OCI-LY7 (cell line): ENCODE data around the gene CRYL1. TPM values are rescaled to one million over a fixed set of nuclear protein-coding genes. Genes with fewer than 3 reads are reported as not detected.

Source experiments
- BruUV-seq: library from RNA; stranded (reverse); fragments of 400-500 nt; replicated peaks from 2 replicates; lab custom pipeline; 2021; lab: Mats Ljungman, UMichigan
- CTCF ChIA-PET: fragments of 300-600 bp; sonication (Branson Sonifier 250); formaldehyde crosslinking; loops from one replicate; lab custom pipeline; 2022; ENCODE audit warnings: antibody characterized with exemption; ENCODE audit not compliant: unreplicated experiment; lab: Charles Lee
- POLR2A ChIA-PET: fragments of 300-600 bp; sonication (Branson Sonifier 250); formaldehyde crosslinking; loops from one replicate; lab custom pipeline; 2022; ENCODE audit warnings: antibody characterized with exemption; lab: Charles Lee
- DNase-seq: peaks from one replicate; pipeline ENCODE4 v3.0.0-alpha.2; 2015; ENCODE audit warnings: low spot score
- H2AFZ ChIP-seq: fragments of 200-600 bp; sonication (generic), shearing (Covaris generic); 2 replicates; pipeline ENCODE4 v1.6.1; 2014; ENCODE audit warnings: mild to moderate bottlenecking, antibody characterized with exemption, low read length, moderate library complexity
- H3K27ac ChIP-seq: fragments of 200-600 bp; sonication (generic); 2 replicates; pipeline ENCODE4 v1.5.1; 2014; ENCODE audit warnings: mixed run types, low read depth, mild to moderate bottlenecking, moderate library complexity, low read length, inconsistent platforms; ENCODE audit not compliant: poor library complexity, severe bottlenecking
- H3K36me3 ChIP-seq: fragments of 200-600 bp; sonication (generic); 2 replicates; pipeline ENCODE4 v1.6.1; 2014; ENCODE audit warnings: mild to moderate bottlenecking, antibody characterized with exemption, low read length, moderate library complexity, mixed read lengths; ENCODE audit not compliant: insufficient read depth
- H3K4me1 ChIP-seq: fragments of 200-600 bp; sonication (generic); 2 replicates; pipeline ENCODE4 v1.5.1; 2014; ENCODE audit warnings: mild to moderate bottlenecking, low read length; ENCODE audit not compliant: insufficient read depth, poor library complexity, severe bottlenecking
- H3K4me2 ChIP-seq: fragments of 200-600 bp; sonication (generic); 2 replicates; pipeline ENCODE4 v1.6.1; 2014; ENCODE audit warnings: mild to moderate bottlenecking, low read length
- H3K4me3 ChIP-seq: fragments of 200-600 bp; sonication (generic); 2 replicates; pipeline ENCODE4 v1.5.1; 2014; ENCODE audit warnings: mild to moderate bottlenecking, low read depth, low read length; ENCODE audit not compliant: poor library complexity, severe bottlenecking
- H3K79me2 ChIP-seq: fragments of 200-600 bp; sonication (generic); 2 replicates; pipeline ENCODE4 v1.6.1; 2016; ENCODE audit warnings: low read depth, mild to moderate bottlenecking, low read length, moderate library complexity, mixed read lengths; ENCODE audit not compliant: insufficient read depth
- H3K9me2 ChIP-seq: fragments of 200-600 bp; sonication (generic); 2 replicates; pipeline ENCODE4 v1.6.1; 2016; ENCODE audit warnings: mild to moderate bottlenecking, low read length, mixed read lengths; ENCODE audit not compliant: insufficient read depth
- H3K9me3 ChIP-seq: fragments of 200-600 bp; sonication (generic); 2 replicates; pipeline ENCODE4 v1.6.1; 2014; ENCODE audit warnings: mild to moderate bottlenecking, mixed run types, low read length, mixed read lengths
- H4K20me1 ChIP-seq: fragments of 200-600 bp; sonication (generic); 2 replicates; pipeline ENCODE4 v1.6.1; 2014; ENCODE audit warnings: mild to moderate bottlenecking, antibody characterized with exemption, low read length, moderate library complexity, mixed read lengths; ENCODE audit not compliant: insufficient read depth
- CTCF ChIP-seq: fragments of 200-600 bp; sonication (generic); conservative IDR thresholded peaks from 2 replicates; pipeline ENCODE4 v1.5.1; 2014; ENCODE audit warnings: mild to moderate bottlenecking, antibody characterized with exemption, low read length, moderate library complexity, mixed read lengths
- EZH2phosphoT487 ChIP-seq: fragments of 200-600 bp; sonication (generic); IDR thresholded peaks from 2 replicates; pipeline ENCODE4 v1.6.1; 2018; ENCODE audit warnings: low read depth, borderline replicate concordance, mild to moderate bottlenecking, mixed run types, antibody characterized with exemption, low read length, moderate library complexity, mixed read lengths
- intact Hi-C: fragments of 100-400 bp; cut with micrococcal nuclease; formaldehyde crosslinking; loops from one replicate; pipeline ENCODE4 v1.10.0; 2022; ENCODE audit not compliant: unreplicated experiment
- total RNA-seq, 2 experiments: library from RNA; depleted of rRNA in 1 of 2; stranded (reverse); fragments of >200 nt in 1 of 2; shearing (Covaris generic) in 1 of 2; gene quantifications; 2 replicates each; pipeline ENCODE4 v1.2.3, GENCODE V29; 2014 to 2022

The CRYL1 gene
- total RNA-seq, 2 experiments from 2014 or later, result not detected

DNA sequence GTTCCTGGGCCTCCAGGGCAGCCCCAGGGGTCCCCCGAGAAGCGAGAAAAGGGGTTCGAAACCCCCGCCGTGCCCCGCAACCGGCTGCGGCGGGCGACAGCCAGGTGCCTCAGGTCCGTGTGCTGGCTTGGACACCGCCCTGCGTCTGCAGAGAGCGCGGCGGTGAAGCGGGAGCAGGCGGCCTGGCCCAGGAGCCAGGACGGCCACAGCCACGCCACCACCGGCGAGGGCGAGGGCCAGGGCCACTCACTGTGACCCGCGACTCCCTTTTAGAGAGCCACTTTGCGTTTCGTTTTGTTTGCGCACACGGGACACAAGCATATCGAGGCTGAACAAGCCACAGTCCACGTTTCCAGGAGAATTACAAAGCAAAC is 110.4 kb downstream of the CRYL1 start:
- intact Hi-C loops, result no loop called here

GRCh38 chr13:20414546-20415305 is 110.9 kb downstream of the CRYL1 start:
- CTCF ChIA-PET, result no interaction called here
- no peaks in the 10 kb centered on the region for H3K9me2 ChIP-seq
- H3K4me3 ChIP-seq, result no peak overlapping the region
- TF ChIP-seq CTCF (no peak), EZH2phosphoT487 (no peak)
- H2AFZ ChIP-seq, result no peak overlapping the region
- no peaks in the 10 kb centered on the region for H3K79me2 ChIP-seq
- no peaks in the 10 kb centered on the region for H3K4me1 ChIP-seq
- H3K9me3 ChIP-seq, result no peaks in the 10 kb centered on the region
- no peaks in the 10 kb centered on the region for H3K36me3 ChIP-seq
- intact Hi-C loops, result no loop called here
- no peaks in the 10 kb centered on the region for H4K20me1 ChIP-seq
- no peak for DNase-seq
- no peak overlapping the region for H3K4me2 ChIP-seq
- POLR2A ChIA-PET, result no interaction called here
- H3K27ac ChIP-seq, result no peak overlapping the region
- BruUV-seq, result no TSS peak

More for the DNA sequence above, 110.4 kb downstream of the CRYL1 start:
- DNase-seq, result no peak
- H4K20me1 ChIP-seq, result no peaks in the 10 kb centered on the region
- H2AFZ ChIP-seq, result no peak overlapping the region
- no peak overlapping the region for H3K4me3 ChIP-seq
- no peak for TF ChIP-seq CTCF
- no peak for TF ChIP-seq EZH2phosphoT487
- no peaks in the 10 kb centered on the region for H3K4me1 ChIP-seq
- POLR2A ChIA-PET, result no interaction called here
- BruUV-seq, result no TSS peak
- H3K9me2 ChIP-seq, result no peaks in the 10 kb centered on the region
- H3K79me2 ChIP-seq, result no peaks in the 10 kb centered on the region
- H3K9me3 ChIP-seq, result no peaks in the 10 kb centered on the region
- no peak overlapping the region for H3K27ac ChIP-seq
- CTCF ChIA-PET, result no interaction called here
- no peaks in the 10 kb centered on the region for H3K36me3 ChIP-seq
- H3K4me2 ChIP-seq, result no peak overlapping the region

DNA sequence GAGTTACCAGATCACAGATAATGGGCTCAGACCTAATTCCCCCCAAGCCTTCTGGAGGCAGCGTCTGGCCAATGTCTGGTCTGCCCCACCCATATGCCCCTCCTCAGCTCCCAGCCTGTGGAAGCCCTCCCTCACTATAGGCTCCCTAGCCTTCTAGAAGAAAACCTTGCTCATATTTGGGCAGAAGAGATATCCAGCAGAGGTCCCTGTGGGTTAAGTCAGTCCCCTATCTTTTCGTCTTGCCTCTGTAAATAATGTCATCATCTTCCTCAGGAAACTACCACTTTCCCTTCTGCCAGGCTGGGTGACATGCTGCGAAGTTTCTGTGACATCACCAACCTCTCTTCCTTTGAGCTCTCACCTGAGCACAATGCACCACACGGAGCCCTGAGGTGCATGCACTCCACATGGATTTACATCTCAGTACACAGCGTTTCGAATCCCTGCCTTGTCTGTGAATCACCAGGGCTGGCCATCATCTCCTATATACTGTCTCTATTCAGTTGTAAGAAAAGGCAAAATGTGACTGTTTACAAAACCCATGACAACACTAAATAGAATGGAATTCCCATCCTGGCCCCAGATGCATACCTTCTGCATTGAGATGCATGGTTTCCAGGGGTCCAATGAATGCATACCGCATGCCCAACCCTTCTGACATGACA is 112.8 kb downstream of the CRYL1 start:
- ChIA-PET POLR2A (no interaction called here), CTCF (no interaction called here)
- H3K4me3 ChIP-seq, result no peak overlapping the region
- no peaks in the 10 kb centered on the region for H3K36me3 ChIP-seq
- no peaks in the 10 kb centered on the region for H3K4me1 ChIP-seq
- no peak for DNase-seq
- intact Hi-C loops, result no loop called here
- no peaks in the 10 kb centered on the region for H3K9me3 ChIP-seq
- no TSS peak for BruUV-seq
- H3K9me2 ChIP-seq, result no peaks in the 10 kb centered on the region
- H3K79me2 ChIP-seq, result no peaks in the 10 kb centered on the region
- H3K4me2 ChIP-seq, result no peak overlapping the region
- no peak overlapping the region for H3K27ac ChIP-seq
- no peak for TF ChIP-seq EZH2phosphoT487
- no peak for TF ChIP-seq CTCF
- H4K20me1 ChIP-seq, result no peaks in the 10 kb centered on the region
- no peak overlapping the region for H2AFZ ChIP-seq
